Gastroesophageal sphincter (tissue), 4 donors: ENCODE data around the gene LRP10. TPM values are rescaled to one million over a fixed set of nuclear protein-coding genes. Genes with fewer than 3 reads are reported as not detected.

Experiments used
- ATAC-seq: fragments of 150-250 bp; one replicate; pipeline ENCODE4 v1.9.1; 2016; ENCODE audit warnings: mild to moderate bottlenecking, moderate library complexity
- H3K27ac ChIP-seq, 4 donors: fragments of 200-600 bp; sonication (generic) in 3 of 4; 1 replicate in 3 of 4; 2 replicates in 1 of 4; pipeline ENCODE4 v1.5.1; 2016 to 2019
- H3K27me3 ChIP-seq: fragments of 200-600 bp; sonication (generic); one replicate; pipeline ENCODE4 v1.5.1; 2019
- H3K36me3 ChIP-seq, 2 donors: fragments of 200-600 bp; sonication (generic); one replicate each; pipeline ENCODE4 v1.5.1; 2019; ENCODE audit warnings: control low read depth in 1 of 2
- H3K4me1 ChIP-seq, 3 donors: fragments of 200-600 bp; sonication (generic); 1 replicate in 2 of 3; 2 replicates in 1 of 3; pipeline ENCODE4 v1.5.1; 2016 to 2019; ENCODE audit warnings: control low read depth in 2 of 3
- H3K4me3 ChIP-seq, 2 donors: fragments of 200-600 bp; sonication (generic); one replicate each; pipeline ENCODE4 v1.5.1; 2019; ENCODE audit warnings: mild to moderate bottlenecking in 1 of 2, moderate library complexity in 1 of 2
- H3K9me3 ChIP-seq, 3 donors: fragments of 200-600 bp; sonication (generic); one replicate each; pipeline ENCODE4 v1.5.1; 2017 to 2019; ENCODE audit warnings: control low read depth in 2 of 3
- EP300 ChIP-seq: sonication (generic); formaldehyde crosslinking; IDR thresholded peaks from one replicate; pipeline ENCODE4 v1.6.1; 2017; ENCODE audit warnings: antibody characterized with exemption, mild to moderate bottlenecking
- POLR2A ChIP-seq, 2 donors: fragments of 450-650 bp; IDR thresholded peaks; one replicate each; pipeline ENCODE4 v1.6.1; 2017; ENCODE audit warnings: antibody characterized with exemption in 2 of 2, mild to moderate bottlenecking in 2 of 2, moderate library complexity in 1 of 2
- POLR2AphosphoS5 ChIP-seq: sonication (generic); formaldehyde crosslinking; IDR thresholded peaks from one replicate; pipeline ENCODE4 v1.6.1; 2017; ENCODE audit warnings: antibody characterized with exemption
- WGBS, 2 donors: methylation state at CpG; one replicate each; pipeline ENCODE4 v1.1.5; 2018; ENCODE audit warnings: low coverage in 1 of 2; 5-methylcytosine and 5-hydroxymethylcytosine counted together
- total RNA-seq, 4 donors: library from RNA; depleted of rRNA; stranded (reverse); fragments of >200 nt; gene quantifications; one replicate each; pipeline ENCODE4 v1.1.0, GENCODE V29; 2016
- TF ChIP-seq, protein P1 (sequence below), 4 experiments: fragments of 200-600 bp in 2 of 4; fragments of 450-650 bp in 2 of 4; sonication (generic) in 1 of 4; IDR thresholded peaks; one replicate each; pipeline ENCODE4 v1.5.1; 2017 to 2019; ENCODE audit warnings: antibody characterized with exemption in 4 of 4, mild to moderate bottlenecking in 2 of 4, moderate library complexity in 2 of 4

The LRP10 gene
- total RNA-seq, 4 donors from 2014 or later = 123 to 257 (median 163) TPM

DNA sequence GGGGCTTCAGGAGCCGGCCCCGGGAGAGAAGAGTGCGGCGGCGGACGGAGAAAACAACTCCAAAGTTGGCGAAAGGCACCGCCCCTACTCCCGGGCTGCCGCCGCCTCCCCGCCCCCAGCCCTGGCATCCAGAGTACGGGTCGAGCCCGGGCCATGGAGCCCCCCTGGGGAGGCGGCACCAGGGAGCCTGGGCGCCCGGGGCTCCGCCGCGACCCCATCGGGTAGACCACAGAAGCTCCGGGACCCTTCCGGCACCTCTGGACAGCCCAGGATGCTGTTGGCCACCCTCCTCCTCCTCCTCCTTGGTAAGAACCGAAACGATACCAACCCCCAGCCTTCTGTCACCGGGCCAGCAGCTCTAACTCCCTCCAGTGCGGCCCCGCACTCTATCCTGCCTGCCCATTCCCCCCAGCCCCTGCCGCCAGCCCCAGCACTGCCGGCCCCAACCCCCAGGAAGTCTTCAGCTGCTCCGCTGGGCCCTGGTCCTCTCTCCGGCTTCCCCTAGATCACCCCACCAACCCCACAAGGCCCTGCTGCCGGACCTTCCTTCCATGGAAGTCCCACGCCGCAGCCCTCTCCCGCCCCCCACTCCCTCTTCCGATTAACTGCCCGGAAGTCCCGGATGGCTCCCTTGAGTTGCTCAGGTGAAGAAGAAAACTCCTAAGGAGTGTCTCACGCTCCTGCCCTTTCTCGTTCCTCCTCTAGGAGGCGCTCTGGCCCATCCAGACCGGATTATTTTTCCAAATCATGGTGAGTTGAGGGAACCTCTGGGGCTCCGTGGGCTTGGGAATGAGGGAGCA lies 693 bp downstream of the LRP10 start:
- no peaks in the 10 kb centered on the region for H3K9me3 ChIP-seq
- peaks cover 0 to 43% of the 10 kb centered on the region in 2 donors for H3K36me3 ChIP-seq
- H3K4me1 ChIP-seq = peaks cover 4 to 59% (median 17%) of the 10 kb centered on the region in 3 donors
- H3K27me3 ChIP-seq = no peaks in the 10 kb centered on the region
- H3K4me3 ChIP-seq = peak overlapping the region; percentile 71 to 98
- ATAC-seq = peak; percentile 60
- TF ChIP-seq, protein P1, sequence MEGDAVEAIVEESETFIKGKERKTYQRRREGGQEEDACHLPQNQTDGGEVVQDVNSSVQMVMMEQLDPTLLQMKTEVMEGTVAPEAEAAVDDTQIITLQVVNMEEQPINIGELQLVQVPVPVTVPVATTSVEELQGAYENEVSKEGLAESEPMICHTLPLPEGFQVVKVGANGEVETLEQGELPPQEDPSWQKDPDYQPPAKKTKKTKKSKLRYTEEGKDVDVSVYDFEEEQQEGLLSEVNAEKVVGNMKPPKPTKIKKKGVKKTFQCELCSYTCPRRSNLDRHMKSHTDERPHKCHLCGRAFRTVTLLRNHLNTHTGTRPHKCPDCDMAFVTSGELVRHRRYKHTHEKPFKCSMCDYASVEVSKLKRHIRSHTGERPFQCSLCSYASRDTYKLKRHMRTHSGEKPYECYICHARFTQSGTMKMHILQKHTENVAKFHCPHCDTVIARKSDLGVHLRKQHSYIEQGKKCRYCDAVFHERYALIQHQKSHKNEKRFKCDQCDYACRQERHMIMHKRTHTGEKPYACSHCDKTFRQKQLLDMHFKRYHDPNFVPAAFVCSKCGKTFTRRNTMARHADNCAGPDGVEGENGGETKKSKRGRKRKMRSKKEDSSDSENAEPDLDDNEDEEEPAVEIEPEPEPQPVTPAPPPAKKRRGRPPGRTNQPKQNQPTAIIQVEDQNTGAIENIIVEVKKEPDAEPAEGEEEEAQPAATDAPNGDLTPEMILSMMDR (IDR thresholded peaks at IDR 0.05) = peak in 3 of 4 experiments; percentile 93 to 96 (median 93)
- TF ChIP-seq POLR2A (IDR thresholded peaks at IDR 0.05) = peak; percentile 13 to 18
- TF ChIP-seq POLR2AphosphoS5 = peak; percentile 37
- no peak for TF ChIP-seq EP300
- H3K27ac ChIP-seq = peak overlapping the region; percentile 94 to 100 (median 98)
- WGBS, 2 donors = 0% methylated on average over 2 to 4 of the region's 45 CpGs

- 17 to 40% methylated on average over 5 to 9 of the region's 10 CpGs for WGBS, 2 donors
- no peaks in the 10 kb centered on the region for H3K27me3 ChIP-seq
- peaks cover 0 to 50% of the 10 kb centered on the region in 2 donors for H3K36me3 ChIP-seq
- peaks cover 4 to 59% (median 17%) of the 10 kb centered on the region in 3 donors for H3K4me1 ChIP-seq
- peak overlapping the region; percentile 71 to 98 for H3K4me3 ChIP-seq
- H3K27ac ChIP-seq = peak overlapping the region; percentile 94 to 100 (median 98)
- no peak for ATAC-seq
- no peaks in the 10 kb centered on the region for H3K9me3 ChIP-seq
- TF ChIP-seq, protein P1 (IDR thresholded peaks at IDR 0.05) = no peak
- TF ChIP-seq POLR2A (IDR thresholded peaks at IDR 0.05) = no peak
- no peak for TF ChIP-seq EP300
- no peak for TF ChIP-seq POLR2AphosphoS5
These were observed 1.4 kb downstream of the LRP10 start for GRCh38 chr14:22872833-22873520.

GRCh38 chr14:22875003-22875747 lies 3.6 kb downstream of the LRP10 start:
- TF ChIP-seq, protein P1 (IDR thresholded peaks at IDR 0.05) = no peak
- TF ChIP-seq POLR2AphosphoS5 (no peak), POLR2A (IDR thresholded peaks at IDR 0.05) (no peak), EP300 (no peak)
- WGBS, 2 donors = 88% methylated on average over 3 of the region's 15 CpGs; no CpG with 5 or more reads in 1 of the 2 donors
- Histone ChIP-seq H3K36me3 (peaks cover 0 to 70% of the 10 kb centered on the region in 2 donors), H3K9me3 (no peaks in the 10 kb centered on the region), H3K27me3 (no peaks in the 10 kb centered on the region), H3K4me1 (peaks cover 3 to 50% (median 13%) of the 10 kb centered on the region in 3 donors), H3K27ac (no peak overlapping the region), H3K4me3 (no peak overlapping the region)
- no peak for ATAC-seq

DNA sequence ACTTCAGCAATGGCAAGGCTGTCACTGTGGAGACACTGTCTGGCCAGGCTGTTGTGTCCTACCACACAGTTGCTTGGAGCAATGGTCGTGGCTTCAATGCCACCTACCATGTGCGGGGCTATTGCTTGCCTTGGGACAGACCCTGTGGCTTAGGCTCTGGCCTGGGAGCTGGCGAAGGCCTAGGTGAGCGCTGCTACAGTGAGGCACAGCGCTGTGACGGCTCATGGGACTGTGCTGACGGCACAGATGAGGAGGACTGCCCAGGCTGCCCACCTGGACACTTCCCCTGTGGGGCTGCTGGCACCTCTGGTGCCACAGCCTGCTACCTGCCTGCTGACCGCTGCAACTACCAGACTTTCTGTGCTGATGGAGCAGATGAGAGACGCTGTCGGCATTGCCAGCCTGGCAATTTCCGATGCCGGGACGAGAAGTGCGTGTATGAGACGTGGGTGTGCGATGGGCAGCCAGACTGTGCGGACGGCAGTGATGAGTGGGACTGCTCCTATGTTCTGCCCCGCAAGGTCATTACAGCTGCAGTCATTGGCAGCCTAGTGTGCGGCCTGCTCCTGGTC lies 4.3 kb downstream of the LRP10 start:
- no peak overlapping the region for H3K27ac ChIP-seq
- ATAC-seq = no peak

More for the DNA sequence above, 4.3 kb downstream of the LRP10 start:
- WGBS, 2 donors = 60% methylated on average over 1 of the region's 20 CpGs; no CpG with 5 or more reads in 1 of the 2 donors
- Histone ChIP-seq H3K9me3 (no peaks in the 10 kb centered on the region), H3K27me3 (no peaks in the 10 kb centered on the region), H3K4me1 (peaks cover 0 to 43% (median 10%) of the 10 kb centered on the region in 3 donors), H3K36me3 (peaks cover 0 to 70% of the 10 kb centered on the region in 2 donors), H3K4me3 (no peak overlapping the region)
- TF ChIP-seq POLR2AphosphoS5 (no peak), POLR2A (IDR thresholded peaks at IDR 0.05) (no peak), EP300 (no peak)
- TF ChIP-seq, protein P1 (IDR thresholded peaks at IDR 0.05) = no peak
